EH (cell line): Measurements from ENCODE around the gene TP53AIP1.
A peak's percentile ranks its signal among the peaks of the same experiment; 100 is the strongest.

ENCODE experiments used
- DNase-seq: peaks from one replicate; pipeline ENCODE4 v3.0.0-alpha.2; 2015; ENCODE audit warnings: low read depth

The TP53AIP1 gene

GRCh38 chr11:128943428-128943976 is 831 bp upstream of the TP53AIP1 start:
- DNase-seq, result no peak

- DNase-seq, result no peak
Measured at GRCh38 chr11:128942272-128942612, 429 bp downstream of the TP53AIP1 start.

DNA sequence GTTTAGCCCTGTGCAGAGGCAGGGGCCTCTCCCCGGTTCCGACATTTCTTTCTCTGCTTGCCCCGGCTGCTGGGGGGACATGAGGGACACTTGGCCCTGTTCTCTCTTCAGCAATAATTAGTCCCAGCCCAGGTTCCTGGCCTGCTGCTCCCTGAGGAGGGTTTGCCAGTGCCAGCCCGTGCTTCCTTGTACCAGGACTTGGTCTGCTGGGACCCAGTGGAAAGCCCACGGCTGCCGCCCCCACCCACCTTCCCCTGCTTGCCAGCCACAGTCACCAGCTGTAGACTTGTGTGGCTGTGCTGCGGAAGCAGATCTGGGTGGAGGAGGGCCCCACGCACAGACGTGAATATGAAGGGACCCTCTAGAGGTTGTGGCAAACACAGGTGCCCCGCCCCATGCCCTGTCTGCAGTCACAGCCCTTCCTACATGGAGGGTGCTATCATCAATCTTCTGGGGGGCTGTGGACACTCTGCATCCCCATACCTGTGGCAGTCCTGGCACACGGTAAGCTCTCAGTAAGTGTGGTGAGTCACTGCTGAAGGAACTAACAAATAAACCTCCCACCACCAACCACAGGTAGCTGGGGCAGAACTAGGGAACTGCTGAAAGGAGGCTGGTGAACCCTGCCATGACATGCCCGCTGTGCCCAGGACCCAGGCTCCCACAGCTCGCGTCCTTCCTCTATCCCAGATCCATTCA is 949 bp downstream of the TP53AIP1 start:
- DNase-seq, result no peak

- no peak for DNase-seq
Measured at GRCh38 chr11:128941110-128941509, 1.6 kb downstream of the TP53AIP1 start.

DNA sequence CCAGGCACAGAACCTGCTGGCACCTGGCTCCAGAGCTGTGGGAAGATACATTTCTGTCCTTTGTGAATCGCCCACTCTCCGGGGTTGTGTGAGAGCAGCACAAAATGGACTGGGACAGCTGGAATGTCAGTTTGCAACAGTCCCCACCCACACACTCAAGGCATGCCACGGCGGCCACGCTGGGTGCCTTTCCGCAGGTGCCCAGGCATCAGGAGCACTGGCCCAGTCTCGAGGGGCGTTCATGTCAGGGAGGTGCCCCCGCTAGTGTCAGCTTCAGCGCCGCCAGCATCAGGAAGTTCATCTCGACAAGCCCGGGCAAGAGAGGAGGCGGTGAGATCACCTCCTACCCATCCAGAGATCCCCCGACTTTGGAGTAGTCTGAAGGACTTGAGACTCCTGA is 2.1 kb downstream of the TP53AIP1 start:
- DNase-seq, result no peak

DNA sequence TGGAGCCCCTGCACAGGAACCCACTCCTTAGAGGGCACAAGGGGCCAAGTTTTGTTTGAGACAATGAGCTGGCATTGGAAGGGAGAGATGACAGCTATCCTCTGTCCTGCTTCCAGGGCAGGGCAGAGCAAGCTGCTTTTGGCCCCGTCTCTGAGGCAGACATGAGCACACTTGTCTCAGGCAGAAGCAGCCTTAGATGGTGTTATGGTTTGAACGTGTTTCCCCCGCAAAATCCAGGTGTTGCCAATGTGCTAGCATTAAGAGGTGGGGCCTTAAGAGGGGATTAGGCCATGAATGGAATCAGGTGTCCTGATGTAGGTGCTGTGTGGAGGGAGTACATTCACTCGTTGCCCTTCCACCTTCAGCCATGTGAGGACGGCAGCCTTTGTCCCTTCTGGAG is 2.5 kb downstream of the TP53AIP1 start:
- DNase-seq, result no peak

DNA sequence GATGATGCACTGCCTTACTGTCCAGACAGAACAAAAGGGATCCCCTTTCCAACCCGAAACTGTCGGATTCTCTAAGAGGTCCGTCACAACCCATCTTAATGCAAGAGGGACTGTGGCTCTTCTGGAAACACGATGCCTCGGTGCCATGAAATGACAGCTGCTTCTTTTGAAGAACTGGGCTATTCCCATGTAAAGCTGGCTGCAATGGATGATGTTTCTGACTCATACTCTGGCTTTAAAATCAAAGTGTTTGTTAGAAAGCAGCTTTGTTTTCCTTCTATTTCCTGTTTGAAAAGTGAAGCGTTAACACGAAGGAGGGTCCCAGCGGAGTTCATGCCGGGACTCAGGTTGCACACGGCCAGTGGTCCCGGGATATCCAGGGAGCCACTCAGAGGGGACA is 3.1 kb downstream of the TP53AIP1 start:
- DNase-seq, result no peak

- no peak for DNase-seq
Measured at GRCh38 chr11:128938156-128938885, 4.3 kb downstream of the TP53AIP1 start.

DNA sequence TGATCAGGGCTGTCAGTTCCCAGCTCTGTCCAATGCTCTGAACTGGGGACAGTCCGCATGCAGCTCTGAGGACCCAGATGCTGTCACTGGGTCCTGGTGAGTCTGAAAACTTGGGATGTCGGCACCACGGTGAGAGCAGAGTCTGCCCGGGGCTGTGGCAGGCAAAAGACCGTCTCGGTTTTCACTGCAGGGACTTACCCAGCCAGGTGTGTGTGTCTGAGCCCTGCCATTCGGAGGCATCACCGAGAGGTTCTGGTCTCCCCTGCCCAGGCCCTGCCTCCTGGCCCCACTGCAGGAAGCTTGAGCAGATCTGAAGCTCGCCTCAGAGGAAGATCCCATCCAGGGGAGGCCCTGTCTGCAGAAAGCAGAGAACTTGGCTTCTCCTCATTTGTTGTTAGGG is 5.2 kb downstream of the TP53AIP1 start:
- no peak for DNase-seq

GRCh38 chr11:128936606-128937251 is 5.9 kb downstream of the TP53AIP1 start:
- DNase-seq, result no peak

DNA sequence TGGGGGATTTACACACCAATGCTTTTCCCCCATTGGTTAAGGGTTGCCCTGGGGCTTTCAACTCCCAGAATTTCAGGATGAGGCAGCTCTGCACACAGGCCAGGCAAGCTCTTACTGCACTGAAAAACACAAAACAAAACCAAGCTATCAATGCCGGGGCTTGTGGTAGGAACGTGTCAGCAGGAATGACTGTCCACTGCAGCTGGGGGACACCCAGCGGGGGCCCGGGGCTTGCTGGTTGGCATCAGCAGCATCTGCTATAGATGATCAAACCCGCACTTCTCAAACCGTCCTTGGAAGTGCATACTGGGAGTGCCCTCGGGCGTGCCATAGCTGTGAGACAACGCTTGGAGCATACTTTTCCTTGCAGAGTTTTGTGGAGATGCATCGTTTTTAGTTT is 7.7 kb downstream of the TP53AIP1 start:
- no peak for DNase-seq

DNA sequence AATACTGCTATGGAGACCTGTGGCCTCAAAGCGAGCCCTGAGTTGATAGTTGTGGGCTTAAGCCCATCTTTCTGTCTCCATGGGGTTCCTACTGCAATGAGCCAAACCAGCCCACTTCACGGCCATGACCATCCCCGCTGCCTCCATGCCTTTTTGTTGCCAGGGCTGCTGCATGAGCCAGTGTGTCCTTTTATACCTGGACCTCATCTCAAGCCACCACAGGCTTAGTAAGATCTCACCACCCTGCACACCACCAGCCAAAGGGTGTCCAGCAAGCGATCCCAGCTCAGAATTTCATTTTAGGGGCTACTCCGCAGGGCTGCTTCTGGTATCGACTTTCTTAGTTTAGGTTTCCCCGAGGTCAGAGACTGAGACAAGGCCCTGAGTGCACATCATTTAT is 8.3 kb downstream of the TP53AIP1 start:
- no peak for DNase-seq

GRCh38 chr11:128933481-128934178 is 9.0 kb downstream of the TP53AIP1 start:
- DNase-seq, result no peak

- DNase-seq, result no peak
Measured at GRCh38 chr11:128931668-128932067, 11.0 kb downstream of the TP53AIP1 start.

DNA sequence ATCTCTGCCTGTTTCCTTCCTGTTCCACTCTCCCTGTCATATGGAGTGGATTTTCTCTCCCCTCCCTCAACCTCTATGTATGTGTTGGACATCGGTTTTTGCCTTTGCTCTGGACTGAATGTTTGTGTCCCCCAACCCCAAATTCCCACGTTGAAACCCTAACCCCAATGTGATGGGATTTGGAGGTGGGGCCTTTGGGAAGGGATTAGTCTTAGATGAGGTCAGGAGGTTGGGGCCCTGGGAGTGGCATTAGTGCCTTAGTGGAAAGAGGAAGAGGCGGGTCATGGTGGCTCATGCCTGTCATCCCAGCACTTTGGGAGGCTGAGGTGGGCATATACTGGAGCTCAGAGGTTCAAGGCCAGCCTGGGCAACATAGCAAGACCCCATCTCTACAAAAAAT is 11.6 kb downstream of the TP53AIP1 start:
- DNase-seq, result no peak

- peak; percentile 22 for DNase-seq
Measured at GRCh38 chr11:128929991-128930390, 12.7 kb downstream of the TP53AIP1 start.

DNA sequence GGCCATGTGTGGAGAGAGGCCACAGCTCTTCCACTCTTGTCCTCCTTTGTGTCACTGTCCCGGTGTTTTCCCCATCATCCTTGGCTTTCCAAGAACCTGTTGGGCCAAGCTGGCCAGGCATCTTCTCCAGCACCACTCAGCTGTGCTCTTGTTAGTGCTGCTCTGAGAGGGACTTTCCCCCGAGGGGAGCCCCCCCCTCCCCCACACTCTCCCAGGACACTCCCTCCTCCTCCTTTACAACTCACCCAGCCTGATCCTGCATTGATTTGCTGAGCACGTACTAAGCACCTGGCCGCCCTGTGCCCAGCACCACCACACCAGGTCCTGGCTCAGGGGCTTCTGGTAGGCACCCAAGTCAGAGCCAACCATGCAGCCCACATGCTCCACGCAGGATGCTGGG is 13.2 kb downstream of the TP53AIP1 start:
- no peak for DNase-seq

GRCh38 chr11:128928400-128928799 is 14.3 kb downstream of the TP53AIP1 start:
- no peak for DNase-seq

DNA sequence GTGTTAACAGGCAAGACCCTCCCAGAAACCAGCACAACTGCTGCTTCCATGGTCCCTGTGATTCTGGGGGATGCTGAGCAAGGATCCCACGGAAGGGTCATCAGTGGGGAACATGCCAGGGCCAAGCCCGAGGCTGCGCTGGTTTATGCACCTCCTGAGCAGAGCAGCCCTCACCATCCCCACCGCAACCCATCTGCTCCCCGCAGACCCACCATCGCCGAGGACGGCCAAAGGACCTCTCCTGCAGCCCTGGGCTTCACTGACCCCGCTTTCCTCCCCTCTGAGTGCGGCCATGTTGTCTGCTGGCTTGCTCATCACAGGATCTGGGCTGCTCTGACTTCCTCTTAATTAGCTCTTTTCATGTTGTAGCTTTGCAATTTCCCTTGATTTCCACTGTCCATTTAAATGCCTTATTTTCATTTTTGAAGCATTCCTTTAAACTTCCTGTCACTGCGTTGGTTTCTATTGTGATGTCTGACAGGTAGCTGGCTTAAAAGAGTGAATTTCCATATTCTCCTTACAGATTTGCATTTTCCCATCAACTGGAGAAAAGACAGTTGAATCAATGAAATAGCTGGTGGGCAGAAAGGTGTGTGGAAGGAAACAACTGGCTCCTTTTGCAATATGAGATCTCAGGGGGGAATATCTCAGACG is 14.9 kb downstream of the TP53AIP1 start:
- no peak for DNase-seq

- DNase-seq, result no peak
Measured at GRCh38 chr11:128927108-128927461, 15.6 kb downstream of the TP53AIP1 start.

DNA sequence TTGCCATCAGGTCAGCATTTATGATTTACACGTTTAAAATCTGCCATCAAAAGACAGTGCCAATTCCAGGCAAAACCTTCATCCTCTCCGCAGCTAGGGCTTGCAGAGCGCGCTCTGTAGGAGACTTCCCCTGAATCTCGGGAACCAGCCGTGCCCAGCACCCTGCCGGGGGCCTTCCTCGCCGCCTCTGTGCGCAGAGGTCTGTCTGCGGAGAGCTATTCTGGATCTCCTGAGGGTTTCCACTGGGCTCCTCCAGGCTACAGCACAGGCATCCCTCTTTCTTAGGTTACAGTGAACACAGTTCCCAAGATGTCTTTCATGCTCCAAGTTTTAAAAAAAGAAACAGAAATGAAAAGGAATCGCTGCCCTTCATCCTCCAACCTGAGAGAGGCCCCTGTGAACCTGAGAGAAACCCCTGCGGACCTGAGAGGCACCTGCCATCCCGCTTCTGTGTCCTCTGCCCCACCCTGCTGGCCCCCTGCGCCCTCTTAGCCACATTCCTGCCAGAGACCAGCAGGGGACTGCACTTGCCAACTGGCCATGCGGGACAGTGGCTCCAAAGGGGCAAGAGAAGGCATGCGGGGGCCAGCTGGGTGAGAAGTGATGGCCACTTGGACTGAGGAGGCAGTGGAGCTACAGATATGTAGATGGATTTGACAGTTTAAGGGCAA is 16.1 kb downstream of the TP53AIP1 start:
- no peak for DNase-seq

DNA sequence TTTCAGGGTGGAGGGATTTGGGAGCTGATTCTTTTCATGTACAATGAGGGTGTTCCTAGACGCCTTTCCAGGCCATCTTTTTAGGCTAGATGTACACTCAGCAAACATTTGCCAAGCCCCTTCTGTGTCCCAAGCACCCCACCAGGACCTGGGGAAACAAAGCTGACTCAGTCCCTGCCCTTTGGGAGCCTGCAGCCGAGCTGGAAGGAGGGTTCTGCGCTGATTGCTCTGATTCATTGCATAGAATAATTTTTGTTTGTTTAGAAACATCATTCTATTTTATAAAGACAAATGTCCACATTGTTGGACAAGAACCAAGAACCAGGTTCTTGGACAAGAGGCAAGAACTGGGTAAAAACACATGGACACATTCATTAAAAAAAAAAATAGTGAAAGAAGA is 16.7 kb downstream of the TP53AIP1 start:
- DNase-seq, result no peak
